ENCODE results near the gene EPB41.

DNA sequence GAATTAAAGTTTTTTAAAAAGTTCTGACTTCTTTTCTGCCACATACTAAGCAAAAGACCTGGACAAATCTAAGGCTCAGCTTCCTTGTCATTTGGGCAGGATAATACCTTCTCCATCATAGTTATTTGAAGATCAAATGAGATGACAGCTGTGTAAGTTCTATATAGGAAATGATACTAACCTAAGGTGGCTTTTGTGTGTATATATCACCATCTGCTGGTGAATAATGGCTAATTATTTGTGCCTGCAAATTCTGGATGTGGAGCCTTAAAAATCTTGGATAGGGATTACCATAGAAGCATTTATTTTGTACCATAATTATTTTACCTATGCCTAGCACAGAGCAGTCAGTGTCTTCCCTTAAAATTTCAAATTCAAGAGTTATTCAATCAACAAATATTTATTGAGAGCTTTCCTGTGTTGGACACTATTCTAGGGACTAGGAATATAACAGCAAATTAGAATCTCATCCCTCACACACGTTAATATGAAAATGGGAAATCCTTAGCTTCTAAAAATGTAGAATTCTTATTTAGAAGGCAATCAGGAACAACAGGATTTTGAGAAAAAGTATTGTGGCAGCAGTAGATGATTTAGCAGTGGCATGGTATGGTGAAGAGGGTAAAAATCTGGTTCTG, 119.6 kb downstream of the EPB41 start:
- TF ChIP-seq, protein P1, sequence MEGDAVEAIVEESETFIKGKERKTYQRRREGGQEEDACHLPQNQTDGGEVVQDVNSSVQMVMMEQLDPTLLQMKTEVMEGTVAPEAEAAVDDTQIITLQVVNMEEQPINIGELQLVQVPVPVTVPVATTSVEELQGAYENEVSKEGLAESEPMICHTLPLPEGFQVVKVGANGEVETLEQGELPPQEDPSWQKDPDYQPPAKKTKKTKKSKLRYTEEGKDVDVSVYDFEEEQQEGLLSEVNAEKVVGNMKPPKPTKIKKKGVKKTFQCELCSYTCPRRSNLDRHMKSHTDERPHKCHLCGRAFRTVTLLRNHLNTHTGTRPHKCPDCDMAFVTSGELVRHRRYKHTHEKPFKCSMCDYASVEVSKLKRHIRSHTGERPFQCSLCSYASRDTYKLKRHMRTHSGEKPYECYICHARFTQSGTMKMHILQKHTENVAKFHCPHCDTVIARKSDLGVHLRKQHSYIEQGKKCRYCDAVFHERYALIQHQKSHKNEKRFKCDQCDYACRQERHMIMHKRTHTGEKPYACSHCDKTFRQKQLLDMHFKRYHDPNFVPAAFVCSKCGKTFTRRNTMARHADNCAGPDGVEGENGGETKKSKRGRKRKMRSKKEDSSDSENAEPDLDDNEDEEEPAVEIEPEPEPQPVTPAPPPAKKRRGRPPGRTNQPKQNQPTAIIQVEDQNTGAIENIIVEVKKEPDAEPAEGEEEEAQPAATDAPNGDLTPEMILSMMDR (IDR thresholded peaks at IDR 0.05; ENCODE audit: low read depth, low read length), result peak; percentile 35
- no peak for TF ChIP-seq POLR2A (IDR thresholded peaks at IDR 0.05; ENCODE audit: extremely low read depth, insufficient read length)
- TF ChIP-seq, protein P2, sequence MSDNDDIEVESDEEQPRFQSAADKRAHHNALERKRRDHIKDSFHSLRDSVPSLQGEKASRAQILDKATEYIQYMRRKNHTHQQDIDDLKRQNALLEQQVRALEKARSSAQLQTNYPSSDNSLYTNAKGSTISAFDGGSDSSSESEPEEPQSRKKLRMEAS (IDR thresholded peaks at IDR 0.05; ENCODE audit: low read depth, low read length), result no peak
- TF ChIP-seq MYC (IDR thresholded peaks at IDR 0.05; ENCODE audit: low read depth, low read length), result no peak
